ENCODE results near the gene OPN5.

The OPN5 gene

DNA sequence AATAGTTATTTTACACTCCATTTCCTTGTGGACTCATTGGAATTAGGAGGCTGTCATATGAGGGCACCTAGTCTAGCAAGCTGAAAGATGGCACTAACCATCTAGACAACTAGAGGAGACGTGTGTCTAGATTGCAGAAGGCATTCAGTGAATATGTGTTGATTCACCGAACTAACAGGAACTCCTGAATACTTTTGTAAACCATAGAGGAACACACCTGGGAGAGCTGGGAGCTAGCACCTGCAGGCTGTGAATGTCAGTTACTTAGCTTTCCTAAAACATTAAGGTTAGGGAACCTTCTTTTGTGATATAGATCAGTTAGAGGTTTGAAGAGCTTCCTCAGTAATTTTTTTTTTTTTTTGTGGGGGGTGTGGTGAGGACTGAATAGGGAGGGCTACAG, 7.7 kb downstream of the OPN5 start:
- DNase-seq: no peak

DNA sequence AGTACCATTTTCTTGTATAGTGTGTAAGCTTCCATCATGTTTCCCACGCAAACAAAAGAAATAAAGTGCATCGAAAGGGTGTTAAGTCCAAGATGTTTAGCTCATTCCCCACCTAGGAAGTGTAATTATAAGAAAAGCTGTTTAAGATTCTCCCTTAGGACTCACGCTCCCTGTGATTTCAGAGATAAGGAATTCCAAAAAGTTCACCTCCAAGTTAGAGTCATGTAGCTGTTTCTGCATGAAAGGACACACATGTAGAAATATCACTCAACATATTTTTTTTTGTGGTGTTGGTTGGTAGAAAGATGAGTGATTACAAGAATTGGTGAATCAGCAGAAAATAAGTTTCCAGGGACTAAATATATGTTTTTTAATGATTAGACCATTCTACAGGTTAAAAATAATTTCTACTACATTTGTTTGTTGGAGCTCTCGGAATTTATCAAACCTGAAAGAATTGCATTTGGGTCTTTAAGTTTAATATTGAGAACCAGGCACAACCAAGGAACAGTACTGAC, 10.4 kb downstream of the OPN5 start:
- no peak for DNase-seq

DNA sequence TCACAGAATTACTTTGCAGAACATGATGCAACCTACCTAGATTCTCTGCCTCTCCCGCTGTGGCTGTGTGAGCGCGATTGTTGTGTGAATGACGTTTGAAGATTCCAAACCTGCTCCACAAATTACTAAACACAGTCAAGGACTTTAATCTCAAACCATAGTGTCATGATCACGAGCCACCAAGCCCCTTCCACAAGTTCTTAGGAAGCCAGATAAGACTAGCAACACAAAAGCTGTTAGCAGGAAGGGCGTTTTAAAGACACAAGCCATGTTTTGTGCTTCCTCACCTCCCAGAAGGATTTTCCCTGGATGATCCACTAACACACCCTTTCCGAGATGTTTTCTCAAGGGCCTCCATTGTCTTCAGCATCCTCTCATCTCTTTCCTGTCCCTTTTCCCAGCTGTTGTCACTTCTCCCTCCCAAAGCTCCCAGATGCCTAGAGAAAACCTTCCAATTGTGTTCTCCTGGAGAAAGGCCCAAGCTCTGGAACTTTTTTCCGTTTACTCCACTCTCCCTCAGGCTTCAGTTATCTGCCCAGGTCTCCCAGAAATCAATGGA, 12.8 kb downstream of the OPN5 start:
- no peak for DNase-seq

DNA sequence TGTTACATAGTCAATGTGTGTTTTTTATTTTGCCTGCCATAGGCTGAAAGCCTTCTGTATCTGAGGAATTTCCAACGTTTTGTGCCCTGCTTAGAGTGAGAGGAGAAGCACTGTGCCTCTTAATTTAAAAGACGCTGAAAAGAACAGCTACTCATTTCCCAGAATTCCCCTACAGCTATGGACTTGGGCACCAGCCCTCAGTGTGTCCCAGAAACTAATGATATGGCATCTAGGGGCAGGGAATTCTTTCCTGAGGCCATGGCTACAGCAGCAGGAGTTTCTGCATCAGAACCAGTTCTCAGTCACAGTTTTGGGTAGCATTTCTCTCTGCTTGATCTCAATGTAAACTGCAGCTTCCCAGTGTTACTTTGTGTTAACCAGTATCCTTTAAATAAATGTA, 20.2 kb downstream of the OPN5 start:
- no peak for DNase-seq

DNA sequence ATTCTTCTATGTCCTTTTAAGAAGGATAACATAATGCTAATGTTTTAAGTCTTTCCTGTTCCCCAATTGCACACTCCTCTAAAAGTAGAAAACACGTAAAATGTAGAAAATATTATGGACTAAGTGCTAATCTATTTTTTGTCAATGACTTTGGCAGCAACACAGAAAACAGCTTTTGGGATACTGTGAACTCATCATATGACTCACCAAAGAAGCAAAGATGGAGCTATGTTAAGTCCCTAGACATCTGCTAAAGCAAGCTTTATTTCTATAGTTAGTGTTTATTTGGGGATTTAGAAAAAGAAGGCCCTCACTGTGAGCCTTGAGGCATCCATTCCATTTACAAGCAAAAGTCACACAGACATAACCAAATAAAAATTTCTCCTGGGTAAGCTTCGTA, 23.0 kb downstream of the OPN5 start:
- DNase-seq: no peak

DNA sequence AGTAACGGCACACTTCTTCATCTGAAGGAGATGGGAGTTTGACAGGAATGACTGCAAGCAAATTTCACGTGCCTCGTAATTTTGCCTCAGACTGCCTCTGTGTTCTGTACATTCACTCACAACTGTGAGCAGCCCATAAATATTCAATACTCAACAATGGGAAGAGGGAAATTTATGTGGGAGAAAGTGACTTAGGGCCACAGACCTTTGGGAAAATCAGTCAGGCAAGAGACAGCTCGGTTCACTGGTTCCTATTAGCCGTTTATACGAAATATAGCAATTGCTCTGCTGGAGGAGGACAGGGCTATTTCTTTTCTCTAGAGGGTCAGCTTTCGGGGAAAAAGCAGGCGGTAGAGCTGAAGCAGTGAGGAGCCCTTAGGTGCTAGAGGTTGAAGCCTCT, 28.0 kb downstream of the OPN5 start:
- DNase-seq: no peak

DNA sequence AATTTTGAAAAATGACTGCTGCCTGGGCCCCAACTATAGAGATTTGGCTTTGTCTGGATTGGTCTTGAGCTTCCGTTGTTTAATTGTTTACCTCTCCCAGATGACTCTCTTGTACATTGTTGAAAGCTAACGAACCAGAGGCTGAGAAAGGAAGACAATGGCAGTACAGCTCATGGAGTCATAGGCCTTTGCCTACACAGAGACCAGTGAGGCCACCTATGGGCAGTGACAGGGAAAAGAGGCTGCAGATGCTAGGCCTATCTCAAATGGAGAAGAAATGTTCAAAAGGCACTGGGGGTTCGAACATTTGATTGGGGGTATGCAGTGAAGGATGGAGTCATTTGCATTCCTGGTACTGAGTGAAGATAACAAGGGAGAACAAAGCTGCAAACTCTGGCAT, 29.1 kb downstream of the OPN5 start:
- DNase-seq: no peak

DNA sequence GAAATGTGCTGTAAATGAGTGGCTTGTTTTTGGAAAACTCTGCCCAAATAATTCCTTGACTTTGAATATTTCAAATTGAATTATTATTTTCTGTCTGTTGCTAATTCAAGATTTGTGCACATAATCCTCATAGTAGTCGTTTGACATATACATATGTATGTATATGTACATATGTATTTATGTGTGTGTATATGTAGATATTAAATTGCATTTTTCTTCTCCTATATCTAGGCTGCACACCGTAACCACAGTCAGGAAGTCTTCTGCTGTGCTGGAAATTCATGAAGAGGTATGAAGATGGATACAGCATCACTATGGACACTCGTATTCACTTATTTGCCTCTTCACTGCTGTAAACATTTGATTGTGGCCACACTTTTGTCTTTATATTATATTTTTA, 29.6 kb downstream of the OPN5 start:
- DNase-seq: no peak

DNA sequence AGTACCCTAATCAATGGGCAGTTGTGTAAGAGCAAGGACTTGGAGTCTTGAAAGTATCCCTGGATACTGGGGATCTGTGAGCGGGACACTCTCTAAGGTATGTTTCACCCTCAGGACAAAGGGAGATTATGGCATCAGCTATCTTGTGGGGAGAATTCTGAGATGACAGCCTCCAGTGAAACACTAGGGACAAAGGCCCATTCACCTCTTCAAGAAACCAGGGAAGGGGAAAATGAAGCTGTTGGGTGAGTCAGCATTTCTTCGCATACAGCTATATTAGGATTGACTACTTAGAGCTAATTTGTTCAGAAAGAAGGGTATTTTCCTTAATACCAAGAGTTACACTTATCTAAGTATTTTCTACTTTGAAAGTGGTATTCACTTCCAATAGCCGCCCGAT, 35.9 kb downstream of the OPN5 start:
- DNase-seq: no peak

DNA sequence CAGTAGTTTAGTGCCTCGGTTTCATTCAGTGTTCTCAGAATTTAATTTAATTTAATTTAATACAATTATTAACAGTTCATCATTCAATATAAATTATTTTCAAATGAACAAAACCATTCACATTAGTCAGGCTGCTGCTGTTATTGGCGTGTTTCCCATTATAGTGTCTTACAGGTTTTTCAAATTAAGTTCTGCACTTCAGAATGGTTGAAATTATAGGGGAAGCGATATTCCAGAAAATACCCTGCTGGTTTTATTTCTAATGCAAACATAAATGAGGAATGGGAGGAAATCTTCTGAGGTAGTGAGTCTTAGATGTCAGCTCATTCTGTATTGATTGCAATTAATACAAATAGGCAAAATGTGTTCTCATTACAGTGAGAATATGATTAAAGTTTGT, 37.6 kb downstream of the OPN5 start:
- no peak for DNase-seq

DNA sequence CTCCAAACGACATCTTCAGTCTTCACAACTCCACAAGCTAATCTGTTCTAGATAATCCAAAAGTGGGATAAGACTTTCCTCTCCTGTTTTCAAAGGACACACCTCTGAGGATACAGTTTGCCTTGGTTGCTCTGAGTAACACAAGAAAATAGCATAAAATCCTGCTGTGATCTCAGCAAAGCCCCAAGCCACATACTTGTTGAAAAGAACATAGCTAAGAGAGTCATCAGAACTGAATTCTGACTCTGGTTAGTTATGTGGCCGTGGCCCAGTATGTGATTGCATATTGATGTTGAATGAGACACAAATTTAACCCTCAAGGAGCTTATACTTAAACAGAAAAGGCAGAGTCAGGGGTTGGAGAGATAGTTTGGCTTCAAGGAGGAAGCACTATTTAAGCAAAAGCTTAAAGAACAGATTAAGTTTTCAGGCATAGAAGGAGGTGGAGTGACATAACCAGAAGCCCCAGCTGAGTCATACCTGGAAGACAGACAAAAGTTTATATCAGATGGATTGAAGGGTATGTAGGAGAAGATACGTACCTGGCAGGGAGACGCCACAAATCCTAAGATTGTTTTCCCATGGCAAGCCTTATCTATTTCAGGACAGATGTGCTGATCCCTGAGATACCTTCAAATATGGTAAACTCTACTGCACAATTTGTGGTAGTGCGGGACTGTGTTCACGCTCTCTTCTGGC, 41.2 kb downstream of the OPN5 start:
- no peak for DNase-seq

DNA sequence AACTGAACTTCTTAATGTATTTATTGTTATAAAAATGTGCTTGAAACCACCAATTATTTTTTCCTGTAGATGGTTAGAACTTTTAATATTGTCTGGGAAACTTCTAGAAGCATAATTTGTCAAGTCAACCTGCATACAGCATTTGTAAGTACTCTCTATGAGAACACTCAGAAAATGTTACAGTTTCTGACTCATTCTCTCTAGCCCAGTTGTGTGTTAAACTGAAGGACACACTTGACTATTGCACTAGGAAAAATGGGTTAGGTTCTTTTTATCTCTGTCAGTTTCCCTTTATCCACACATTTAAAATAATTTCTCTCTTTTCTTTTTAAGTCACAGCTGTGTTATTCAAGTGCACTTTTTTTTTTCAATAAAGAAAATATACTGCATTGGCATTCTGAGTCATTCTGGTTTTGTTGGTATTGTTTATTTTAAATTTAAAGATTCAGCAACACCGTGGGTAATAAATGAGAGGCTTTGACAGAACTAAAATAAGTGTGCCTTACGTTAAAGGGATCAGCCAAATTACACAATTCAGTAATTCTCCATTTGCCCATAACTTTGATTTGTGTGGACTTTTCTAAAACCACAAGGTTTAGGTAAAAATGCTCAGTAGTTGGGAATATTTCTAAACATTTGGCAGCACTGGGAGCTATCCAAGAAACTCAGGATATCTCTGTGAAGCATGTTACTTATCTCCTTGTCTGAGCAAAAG, 50.7 kb downstream of the OPN5 start:
- no peak for DNase-seq

DNA sequence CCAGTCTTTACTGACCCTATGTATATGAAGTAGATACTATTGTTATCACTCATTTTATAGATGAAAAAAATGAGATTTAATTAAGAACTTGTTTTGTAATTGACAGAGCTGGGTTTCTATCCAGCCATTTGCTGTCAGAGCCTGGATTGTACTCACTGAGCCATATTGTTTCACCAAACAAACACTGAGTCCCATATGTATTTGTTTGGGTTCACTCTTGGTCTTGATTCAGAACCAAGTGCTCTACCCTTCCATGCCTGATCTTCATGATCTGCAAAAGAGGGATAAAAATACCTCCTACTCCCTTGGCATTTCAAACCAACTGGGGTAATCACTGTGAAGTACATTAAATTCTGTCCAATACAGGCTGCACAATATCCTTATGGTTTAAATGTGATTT, 52.4 kb downstream of the OPN5 start:
- DNase-seq: no peak

DNA sequence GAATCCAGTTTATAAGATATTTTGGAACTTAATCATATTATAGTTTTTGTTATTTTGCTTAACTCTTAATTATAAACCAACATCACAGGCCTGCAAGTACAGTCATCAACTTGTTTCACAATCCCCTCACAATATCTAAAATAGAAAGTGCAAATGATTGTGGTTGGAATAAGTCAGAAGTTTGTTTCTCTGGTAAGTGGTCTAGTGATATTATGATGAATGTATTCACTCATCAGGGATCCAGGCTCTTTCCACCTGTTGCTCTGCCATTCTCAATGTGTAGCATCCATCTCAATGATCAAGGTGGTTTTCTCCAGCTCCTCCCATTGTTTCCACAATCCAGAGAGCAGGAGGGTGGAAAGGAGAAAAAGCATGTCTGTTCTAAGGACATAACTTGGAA, 54.2 kb downstream of the OPN5 start:
- no peak for DNase-seq

DNA sequence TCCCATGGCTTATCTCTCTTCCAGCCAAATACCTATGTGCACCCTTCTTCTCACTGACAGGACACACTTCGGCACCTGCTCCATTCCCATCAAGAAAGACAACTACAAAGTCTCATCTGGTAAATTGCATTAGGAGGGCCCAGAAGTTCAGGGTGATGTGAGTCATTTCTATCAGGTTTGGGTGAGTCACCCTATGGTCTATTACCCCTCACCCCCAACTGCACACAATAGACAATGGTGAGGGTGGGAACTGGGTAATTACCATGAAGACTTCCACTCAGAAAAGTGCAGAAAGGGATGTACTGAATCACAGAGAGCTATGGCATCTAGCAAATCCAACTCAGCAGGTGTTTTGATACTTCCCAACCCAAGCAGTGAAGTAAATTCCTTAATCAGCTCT, 54.8 kb downstream of the OPN5 start:
- peak in 1 of 2 experiments; percentile 15 for DNase-seq

DNA sequence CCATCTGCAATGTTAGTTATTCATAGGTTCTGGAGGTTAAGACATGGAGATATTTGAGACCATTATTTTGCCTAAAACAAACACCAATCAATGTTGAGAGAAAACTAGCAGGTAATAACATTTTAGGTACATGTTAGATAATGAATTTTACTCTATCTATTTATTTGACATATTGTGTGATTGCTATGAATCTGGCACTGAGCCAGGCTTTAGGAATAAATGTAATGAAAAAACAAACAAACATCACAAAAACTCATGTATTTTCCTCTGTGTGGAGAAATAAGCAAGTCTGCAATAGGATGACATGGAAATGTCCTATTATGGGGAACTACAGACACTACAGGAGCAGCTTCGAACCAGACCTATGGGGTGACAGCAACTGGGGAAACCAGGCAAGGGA, 57.8 kb downstream of the OPN5 start:
- DNase-seq: no peak

DNA sequence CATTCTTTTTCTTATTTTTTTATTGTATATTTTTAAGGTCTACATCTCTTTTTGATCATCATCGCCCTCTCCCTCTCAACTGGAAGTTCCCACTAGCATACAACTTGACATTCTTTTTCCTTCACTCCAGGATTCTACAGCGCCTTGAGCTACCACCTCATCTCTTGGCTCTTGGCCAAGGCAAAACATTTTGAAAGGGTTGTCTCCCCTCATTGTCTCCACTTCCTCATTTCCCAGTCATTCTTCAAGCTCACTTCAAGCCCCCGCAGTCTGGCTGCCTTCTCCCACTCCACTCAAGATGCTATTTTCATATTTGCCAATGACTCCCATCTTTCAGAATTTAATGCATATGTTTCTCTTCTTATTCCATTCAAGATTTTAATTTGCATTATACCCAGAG, 63.0 kb downstream of the OPN5 start:
- DNase-seq: no peak

DNA sequence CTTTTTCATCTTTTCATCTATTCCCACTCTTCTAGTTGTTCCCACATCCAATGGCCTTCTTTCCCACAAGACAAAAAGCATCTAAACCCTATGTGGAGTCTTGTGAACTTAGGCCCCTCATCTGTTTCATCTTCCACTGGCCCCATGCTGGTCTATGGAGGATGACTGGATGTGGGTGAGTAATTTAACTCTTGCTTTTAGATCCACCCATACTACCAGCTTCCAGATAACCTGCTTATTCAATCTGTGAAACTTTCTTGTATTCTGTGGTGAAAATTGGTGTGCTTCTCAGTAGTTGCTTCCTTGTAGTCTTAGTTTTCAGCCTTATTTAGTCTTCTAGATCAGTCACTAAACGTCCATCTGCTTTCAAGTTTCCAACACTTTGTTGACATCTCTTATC, 64.9 kb downstream of the OPN5 start:
- no peak for DNase-seq

DNA sequence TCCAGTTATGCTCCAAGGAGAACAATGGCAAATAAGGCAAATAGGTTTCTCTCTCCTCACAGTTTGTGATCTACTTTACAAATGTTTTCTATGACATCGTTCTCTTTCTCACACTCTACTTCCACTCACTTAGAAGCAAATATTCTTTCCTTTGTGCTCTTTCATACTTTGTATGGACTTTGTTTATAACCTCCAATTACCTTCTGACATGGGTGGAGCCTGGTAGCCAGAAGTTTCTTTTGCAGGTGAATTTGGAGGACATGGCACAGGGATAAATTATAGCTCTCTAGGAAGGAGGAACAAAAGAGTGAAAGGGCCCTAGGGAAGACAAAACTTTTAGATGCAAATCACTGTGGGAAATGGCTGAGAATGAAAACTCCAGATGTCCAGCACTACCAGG, 69.3 kb downstream of the OPN5 start:
- DNase-seq: no peak

DNA sequence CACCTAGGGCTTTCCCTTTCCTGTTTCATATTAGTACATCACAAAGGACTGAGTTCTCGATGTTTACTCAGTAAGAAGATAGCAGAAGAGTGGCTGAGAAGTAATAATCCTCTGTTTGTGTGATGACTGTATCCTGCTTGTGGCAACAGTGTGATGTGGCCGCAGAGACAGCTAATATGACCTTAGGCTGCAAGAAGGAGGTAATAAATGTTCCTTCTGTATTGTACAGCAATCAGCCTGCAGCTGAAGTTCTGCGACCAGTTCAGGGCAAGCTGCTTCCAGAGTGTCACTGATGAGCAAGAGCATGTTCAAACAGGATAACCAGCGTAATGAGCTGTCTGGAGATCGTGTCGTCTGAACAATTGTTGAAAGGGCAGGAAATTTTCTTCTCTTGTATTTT, 70.9 kb downstream of the OPN5 start:
- no peak for DNase-seq

DNA sequence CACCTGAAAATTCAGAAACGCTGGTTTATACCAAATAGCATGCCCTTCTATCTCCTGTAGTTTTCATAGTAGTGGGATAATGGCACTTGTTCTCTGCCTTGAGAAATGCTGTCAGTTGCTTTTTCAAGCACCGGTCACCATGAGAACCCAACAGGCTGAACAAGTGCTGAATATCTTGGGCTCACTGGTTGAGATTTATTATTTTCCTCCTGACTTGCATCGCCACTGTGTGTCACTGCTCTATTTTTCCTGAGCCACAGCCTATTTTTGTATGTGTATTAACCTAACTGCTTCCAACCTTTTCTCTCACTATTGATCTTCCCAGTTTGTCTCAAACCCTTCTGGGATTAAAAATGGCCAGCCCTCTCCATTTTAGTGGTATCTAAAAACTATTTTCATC, 71.9 kb downstream of the OPN5 start:
- no peak for DNase-seq

DNA sequence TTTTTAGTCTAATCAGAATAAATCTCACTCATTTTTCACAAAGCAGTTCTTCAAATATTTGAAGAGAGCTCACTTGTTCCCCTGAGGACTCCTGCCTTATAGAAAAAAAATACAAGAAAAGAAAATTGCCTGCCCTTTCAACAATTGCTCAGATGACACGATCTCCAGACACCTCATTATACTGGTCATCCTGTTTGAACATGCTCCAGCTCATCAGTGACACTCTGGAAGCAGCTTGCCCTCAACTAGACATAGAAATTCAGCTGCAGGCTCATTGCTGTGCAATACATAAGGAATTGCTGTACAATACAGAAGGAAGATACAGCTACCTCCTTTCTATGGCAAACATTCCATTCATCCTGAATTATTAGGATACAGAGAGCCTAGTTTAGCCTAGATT, 73.1 kb downstream of the OPN5 start:
- no peak for DNase-seq

DNA sequence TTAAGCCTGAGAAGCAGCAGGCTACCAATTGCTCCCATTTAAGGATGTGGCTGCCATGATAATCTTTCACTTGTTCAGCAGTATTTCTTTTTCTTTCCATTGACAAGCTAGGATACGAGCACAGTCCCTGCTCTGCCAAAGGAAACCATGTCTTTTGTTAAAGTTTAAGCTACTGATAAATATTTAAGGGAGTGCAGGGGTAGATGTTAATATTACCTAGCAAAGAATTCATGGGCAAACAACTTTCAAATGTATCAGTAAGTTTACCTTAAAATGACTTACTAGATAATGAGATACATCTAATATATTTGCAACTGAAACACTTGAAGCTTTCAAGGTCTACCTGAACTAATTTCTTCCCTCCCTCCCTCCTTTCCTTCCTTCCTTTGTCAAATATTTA, 77.3 kb downstream of the OPN5 start:
- no peak for DNase-seq

DNA sequence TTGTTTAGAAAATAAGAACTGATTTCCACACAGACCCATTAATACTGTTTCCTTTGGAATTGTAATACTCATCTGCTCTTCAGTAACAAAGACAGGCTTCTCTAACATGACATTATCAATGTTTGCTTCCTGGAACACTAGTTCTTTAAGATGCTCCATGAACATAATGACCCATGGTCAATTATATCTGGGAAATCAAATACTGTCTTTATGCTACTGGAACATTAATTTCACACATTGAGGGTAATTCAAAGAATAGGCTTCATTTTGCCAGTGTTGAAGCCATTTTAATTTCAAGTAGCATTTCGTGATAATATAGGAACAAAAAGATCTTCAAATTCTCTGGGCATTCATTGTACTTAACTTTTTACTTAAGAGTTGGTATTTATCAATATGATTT, 80.9 kb downstream of the OPN5 start:
- no peak for DNase-seq

DNA sequence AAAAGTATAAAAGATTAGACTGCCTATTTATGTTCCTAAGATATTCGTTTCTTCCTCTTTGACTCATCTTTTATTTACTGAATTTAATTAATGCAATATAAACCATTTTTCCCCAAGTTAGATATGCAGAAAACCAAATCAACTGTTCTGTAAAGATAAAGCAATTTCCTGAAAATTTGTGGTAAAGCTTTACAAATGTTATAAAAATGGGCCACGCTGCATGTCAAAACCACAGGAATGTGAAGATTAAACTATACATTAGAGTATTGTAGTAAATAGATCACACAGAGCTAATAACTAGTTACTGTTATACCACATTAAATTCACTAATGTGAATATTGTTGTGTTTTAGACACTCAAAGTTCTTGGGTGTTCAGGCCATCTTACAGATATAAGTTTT, 83.4 kb downstream of the OPN5 start:
- no peak for DNase-seq
